Caco-2 (cell line): ENCODE results near the gene LST1. TPM values are rescaled to one million over a fixed set of nuclear protein-coding genes. Genes with fewer than 3 reads are reported as not detected.

ENCODE experiments used
- Bru-seq: library from RNA; stranded (reverse); fragments of 400-500 nt; gene quantifications from one replicate; lab custom pipeline; 2021; lab: Mats Ljungman, UMichigan
- BruChase-seq, 2 experiments: library from RNA; stranded (reverse); fragments of 400-500 nt; gene quantifications; one replicate each; lab custom pipeline; 2021; lab: Mats Ljungman, UMichigan
- BruUV-seq: library from RNA; stranded (reverse); fragments of 400-500 nt; replicated peaks from 2 replicates; lab custom pipeline; 2021; lab: Mats Ljungman, UMichigan
- CTCF ChIA-PET: fragments of 300-600 bp; sonication (Branson Sonifier 250); formaldehyde crosslinking; loops from one replicate; lab custom pipeline; 2022; ENCODE audit warnings: antibody characterized with exemption; lab: Charles Lee
- POLR2A ChIA-PET: fragments of 300-600 bp; sonication (Branson Sonifier 250); formaldehyde crosslinking; loops from one replicate; lab custom pipeline; 2022; ENCODE audit warnings: antibody characterized with exemption; lab: Charles Lee
- DNase-seq, 2 experiments: peaks; one replicate each; pipeline versions ENCODE4 v3.0.0 to v3.0.0-alpha.2; 2020 to 2022
- H3K27me3 ChIP-seq: replicated peaks from 2 replicates; pipeline ENCODE4 v1.6.0; 2011; ENCODE audit warnings: low read length; ENCODE audit not compliant: control insufficient read depth, insufficient read depth
- H3K36me3 ChIP-seq: 2 replicates; pipeline ENCODE4 v1.5.1; 2011; ENCODE audit warnings: low read length; ENCODE audit not compliant: control insufficient read depth, insufficient read depth
- H3K4me1 ChIP-seq: fragments of 250-450 bp; sonication (Bioruptor Pico); 2 replicates; pipeline ENCODE4 v1.5.1; 2020; ENCODE audit warnings: mild to moderate bottlenecking
- H3K4me3 ChIP-seq: 2 replicates; pipeline ENCODE4 v1.5.1; 2011; ENCODE audit warnings: low read depth, mild to moderate bottlenecking, control low read depth, low read length
- H3K9me3 ChIP-seq: fragments of 250-450 bp; sonication (Bioruptor Pico); 2 replicates; pipeline ENCODE4 v1.5.1; 2020; ENCODE audit warnings: mild to moderate bottlenecking, moderate library complexity
- H3K27ac Mint-ChIP-seq: one replicate; pipeline ENCODE4 v1.8.0; 2022; ENCODE audit warnings: mixed read lengths; ENCODE audit not compliant: unreplicated experiment
- H3K27me3 Mint-ChIP-seq: one replicate; pipeline ENCODE4 v1.8.0; 2022; ENCODE audit warnings: mixed read lengths; ENCODE audit not compliant: insufficient read depth, unreplicated experiment
- H3K36me3 Mint-ChIP-seq: one replicate; pipeline ENCODE4 v1.8.0; 2022; ENCODE audit warnings: mild to moderate bottlenecking, mixed read lengths; ENCODE audit not compliant: insufficient read depth, unreplicated experiment
- H3K4me1 Mint-ChIP-seq: one replicate; pipeline ENCODE4 v1.8.0; 2022; ENCODE audit warnings: low read depth, mixed read lengths; ENCODE audit not compliant: unreplicated experiment
- H3K4me3 Mint-ChIP-seq: one replicate; pipeline ENCODE4 v1.8.0; 2022; ENCODE audit warnings: mild to moderate bottlenecking, moderate library complexity, mixed read lengths; ENCODE audit not compliant: unreplicated experiment
- H3K9me3 Mint-ChIP-seq: one replicate; pipeline ENCODE4 v1.8.0; 2022; ENCODE audit warnings: mixed read lengths; ENCODE audit not compliant: unreplicated experiment
- CTCF ChIP-seq, 2 experiments: fragments of 200-600 bp in 1 of 2; IDR thresholded peaks; 1 replicate in 1 of 2; 2 replicates in 1 of 2; pipeline versions ENCODE4 v1.5.1 to v1.8.0; 2011 to 2022; ENCODE audit warnings: antibody characterized with exemption in 1 of 2, control low read depth in 1 of 2, inconsistent platforms in 1 of 2, low read depth in 1 of 2, low read length in 1 of 2, mild to moderate bottlenecking in 1 of 2, moderate library complexity in 1 of 2; ENCODE audit not compliant: insufficient read depth in 1 of 2, severe bottlenecking in 1 of 2, unreplicated experiment in 1 of 2
- intact Hi-C: fragments of 100-400 bp; cut with micrococcal nuclease; formaldehyde crosslinking; loops from one replicate; pipeline ENCODE4 v1.10.0; 2022; ENCODE audit not compliant: unreplicated experiment
- long read RNA-seq: library from polyadenylated mRNA; stranded (forward); transcript quantifications from one replicate; pipeline ENCODE4 v2.0.0, GENCODE V29; 2022
- total RNA-seq: library from RNA; stranded (reverse); gene quantifications from 2 replicates; pipeline ENCODE4 v1.2.3, GENCODE V29; 2022

LST1 gene
- total RNA-seq (not detected in 2 replicates), Bru-seq, nascent RNA (not detected), BruChase-seq, experiment 1, labeled RNA remaining after a 2-hour chase (not detected), BruChase-seq, experiment 2, labeled RNA remaining after a 6-hour chase (percentile 17 among the genes with signal in this experiment)
- long read RNA-seq, partial matches to known transcripts, result 0 of 1 reads
- long read RNA-seq, other reads (novel, unspliced or antisense), result 1 of 1 reads

- no peak for DNase-seq
- no peaks in the 10 kb centered on the region for H3K36me3 ChIP-seq
- H3K4me1 ChIP-seq, result no peaks in the 10 kb centered on the region
- Mint-ChIP-seq H3K9me3 (no peaks in the 10 kb centered on the region), H3K27me3 (no peaks in the 10 kb centered on the region), H3K4me1 (peaks cover 10% of the 10 kb centered on the region), H3K27ac (no peak within 1 kb of the TSS), H3K4me3 (no peak within 1 kb of the TSS), H3K36me3 (peaks cover 3% of the 10 kb centered on the region)
- H3K4me3 ChIP-seq, result no peak within 1 kb of the TSS
- no TSS peak for BruUV-seq
- ChIA-PET POLR2A (no interaction called here), CTCF (interaction anchor here (1.0 to 7.2 kb wide), 2 partner anchors 11 to 35 kb away, joined by 3 to 80 read pairs; partner anchors contain the start of gene PRRC2A)
- intact Hi-C loops, result no loop called here
- H3K9me3 ChIP-seq, result no peaks in the 10 kb centered on the region
- no peaks in the 10 kb centered on the region for H3K27me3 ChIP-seq
- TF ChIP-seq CTCF (IDR thresholded peaks at IDR 0.05; ENCODE audit: insufficient read depth in 1 of 2, low read depth in 1 of 2, low read length in 1 of 2, severe bottlenecking in 1 of 2, unreplicated experiment in 1 of 2), result no peak
Measured at GRCh38 chr6:31586008-31586407, at the start of gene LST1. Gene LST1 (plus strand): TSS chr6:31586277. CDS start chr6:31587300, 1,023 bp downstream.

GRCh38 chr6:31538805-31539400, 47.2 kb upstream of the LST1 start:
- POLR2A ChIA-PET, result no interaction called here
- no peak overlapping the region for H3K4me3 Mint-ChIP-seq
- Histone ChIP-seq H3K9me3 (no peaks in the 10 kb centered on the region), H3K36me3 (peaks cover 9% of the 10 kb centered on the region), H3K4me3 (no peak overlapping the region), H3K4me1 (no peaks in the 10 kb centered on the region; the same call in 1 of the 2 replicates), H3K27me3 (no peaks in the 10 kb centered on the region)
- BruUV-seq, result no TSS peak
- no peak for DNase-seq
- no peaks in the 10 kb centered on the region for H3K27me3 Mint-ChIP-seq
- H3K36me3 Mint-ChIP-seq, result peaks cover 84% of the 10 kb centered on the region
- peak overlapping the region; percentile 27 for H3K27ac Mint-ChIP-seq
- CTCF ChIA-PET, result no interaction called here
- intact Hi-C loops, result no loop called here
- no peak for TF ChIP-seq CTCF (IDR thresholded peaks at IDR 0.05; ENCODE audit: insufficient read depth in 1 of 2, low read depth in 1 of 2, low read length in 1 of 2, severe bottlenecking in 1 of 2, unreplicated experiment in 1 of 2)
- no peaks in the 10 kb centered on the region for H3K9me3 Mint-ChIP-seq
- H3K4me1 Mint-ChIP-seq, result peaks cover 16% of the 10 kb centered on the region

GRCh38 chr6:31540640-31541039, 45.4 kb upstream of the LST1 start:
- TF ChIP-seq CTCF (IDR thresholded peaks at IDR 0.05; ENCODE audit: insufficient read depth in 1 of 2, low read depth in 1 of 2, low read length in 1 of 2, severe bottlenecking in 1 of 2, unreplicated experiment in 1 of 2), result no peak
- Mint-ChIP-seq H3K36me3 (peaks cover 66% of the 10 kb centered on the region), H3K9me3 (no peaks in the 10 kb centered on the region), H3K4me3 (peak overlapping the region; percentile 73), H3K27me3 (no peaks in the 10 kb centered on the region), H3K4me1 (peaks cover 16% of the 10 kb centered on the region), H3K27ac (peak overlapping the region; percentile 91)
- H3K4me3 ChIP-seq, result peak overlapping the region; percentile 67
- H3K27me3 ChIP-seq, result no peaks in the 10 kb centered on the region
- no peaks in the 10 kb centered on the region for H3K9me3 ChIP-seq
- DNase-seq, result no peak
- no peaks in the 10 kb centered on the region; the same call in 1 of the 2 replicates for H3K4me1 ChIP-seq
- peaks cover 4% of the 10 kb centered on the region for H3K36me3 ChIP-seq
- ChIA-PET CTCF (interaction anchor here (1.4 kb wide), 1 partner anchor 62 kb away, joined by 3 read pairs; no protein-coding TSS in a partner anchor), POLR2A (interaction anchor here (1.8 kb wide), 1 partner anchor 12 kb away, joined by 13 read pairs; the partner anchor contains the start of gene MCCD1)
- intact Hi-C loops, result no loop called here
- BruUV-seq, result no TSS peak
